HG03521 (cell line): Measurements from ENCODE around the gene COL9A3.

Experiments
- ATAC-seq: cut with Tn5 transposase; IDR thresholded peaks from one replicate; pipeline ENCODE4 v1.9.1; 2021; ENCODE audit warnings: mild to moderate bottlenecking, moderate library complexity; ENCODE audit not compliant: unreplicated experiment

Gene COL9A3

GRCh38 chr20:62796699-62797491, 20.0 kb upstream of the COL9A3 start:
- ATAC-seq, result no peak

- ATAC-seq, result no peak
Observed at GRCh38 chr20:62797671-62798532, 18.9 kb upstream of the COL9A3 start.

- ATAC-seq, result no peak
Observed at GRCh38 chr20:62799036-62799435, 17.8 kb upstream of the COL9A3 start.

GRCh38 chr20:62799459-62799858, 17.4 kb upstream of the COL9A3 start:
- ATAC-seq, result no peak

GRCh38 chr20:62799873-62800272, 17.0 kb upstream of the COL9A3 start:
- no peak for ATAC-seq

- ATAC-seq, result no peak
Observed at GRCh38 chr20:62800314-62801259, 16.3 kb upstream of the COL9A3 start.

- no peak for ATAC-seq
Observed at GRCh38 chr20:62801284-62802010, 15.4 kb upstream of the COL9A3 start.

- no peak for ATAC-seq
Observed at GRCh38 chr20:62802026-62802712, 14.7 kb upstream of the COL9A3 start.

- ATAC-seq, result no peak
Observed at GRCh38 chr20:62804021-62804626, 12.7 kb upstream of the COL9A3 start.

- ATAC-seq, result no peak
Observed at GRCh38 chr20:62804627-62805154, 12.2 kb upstream of the COL9A3 start, which contains the start of gene OGFR. TSS of gene OGFR (plus strand) at chr20:62804835. CDS start at chr20:62804860, 25 bp downstream.

- no peak for ATAC-seq
Observed at GRCh38 chr20:62805155-62805710, 11.6 kb upstream of the COL9A3 start.

- ATAC-seq, result no peak
Observed at GRCh38 chr20:62805711-62806382, 11.0 kb upstream of the COL9A3 start.

GRCh38 chr20:62806383-62807050, 10.3 kb upstream of the COL9A3 start:
- ATAC-seq, result no peak

- no peak for ATAC-seq
Observed at GRCh38 chr20:62807444-62808210, 9.2 kb upstream of the COL9A3 start.

- ATAC-seq, result no peak
Observed at GRCh38 chr20:62808211-62808865, 8.5 kb upstream of the COL9A3 start.
